ENCODE results near the gene SNAPC5. TPM values are rescaled to one million over a fixed set of nuclear protein-coding genes. Genes with fewer than 3 reads are reported as not detected.

The SNAPC5 gene
- total RNA-seq, 1 experiment from 2014 or later, result 28.3 TPM

DNA sequence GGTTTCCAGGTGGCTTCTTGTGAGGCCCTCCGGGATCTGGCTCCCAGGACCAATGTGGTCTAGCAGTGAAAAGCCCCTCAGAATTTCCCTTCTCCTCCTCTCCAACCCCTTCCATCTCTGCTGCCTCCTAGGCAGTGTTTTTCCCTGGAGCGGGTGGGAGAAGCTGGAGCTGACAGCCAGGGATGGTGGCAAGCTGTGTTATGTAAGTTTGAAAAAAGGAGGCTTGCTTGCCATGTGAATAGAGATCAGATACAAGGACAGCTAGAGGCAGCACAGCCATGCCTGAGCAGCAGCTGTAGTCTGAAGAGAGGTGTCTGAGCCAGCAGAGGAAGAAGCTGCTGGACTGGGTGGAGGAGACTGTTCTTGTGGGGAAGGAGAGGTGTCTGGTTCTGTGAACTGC is 20.6 kb downstream of the SNAPC5 start (continued):
- TF ChIP-seq, protein P1, sequence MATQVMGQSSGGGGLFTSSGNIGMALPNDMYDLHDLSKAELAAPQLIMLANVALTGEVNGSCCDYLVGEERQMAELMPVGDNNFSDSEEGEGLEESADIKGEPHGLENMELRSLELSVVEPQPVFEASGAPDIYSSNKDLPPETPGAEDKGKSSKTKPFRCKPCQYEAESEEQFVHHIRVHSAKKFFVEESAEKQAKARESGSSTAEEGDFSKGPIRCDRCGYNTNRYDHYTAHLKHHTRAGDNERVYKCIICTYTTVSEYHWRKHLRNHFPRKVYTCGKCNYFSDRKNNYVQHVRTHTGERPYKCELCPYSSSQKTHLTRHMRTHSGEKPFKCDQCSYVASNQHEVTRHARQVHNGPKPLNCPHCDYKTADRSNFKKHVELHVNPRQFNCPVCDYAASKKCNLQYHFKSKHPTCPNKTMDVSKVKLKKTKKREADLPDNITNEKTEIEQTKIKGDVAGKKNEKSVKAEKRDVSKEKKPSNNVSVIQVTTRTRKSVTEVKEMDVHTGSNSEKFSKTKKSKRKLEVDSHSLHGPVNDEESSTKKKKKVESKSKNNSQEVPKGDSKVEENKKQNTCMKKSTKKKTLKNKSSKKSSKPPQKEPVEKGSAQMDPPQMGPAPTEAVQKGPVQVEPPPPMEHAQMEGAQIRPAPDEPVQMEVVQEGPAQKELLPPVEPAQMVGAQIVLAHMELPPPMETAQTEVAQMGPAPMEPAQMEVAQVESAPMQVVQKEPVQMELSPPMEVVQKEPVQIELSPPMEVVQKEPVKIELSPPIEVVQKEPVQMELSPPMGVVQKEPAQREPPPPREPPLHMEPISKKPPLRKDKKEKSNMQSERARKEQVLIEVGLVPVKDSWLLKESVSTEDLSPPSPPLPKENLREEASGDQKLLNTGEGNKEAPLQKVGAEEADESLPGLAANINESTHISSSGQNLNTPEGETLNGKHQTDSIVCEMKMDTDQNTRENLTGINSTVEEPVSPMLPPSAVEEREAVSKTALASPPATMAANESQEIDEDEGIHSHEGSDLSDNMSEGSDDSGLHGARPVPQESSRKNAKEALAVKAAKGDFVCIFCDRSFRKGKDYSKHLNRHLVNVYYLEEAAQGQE (IDR thresholded peaks at IDR 0.05; ENCODE audit: low read depth), result no peak
- no peak for TF ChIP-seq CBX3 (IDR thresholded peaks at IDR 0.05; ENCODE audit: low read depth)
- no peak for TF ChIP-seq RAD21 (IDR thresholded peaks at IDR 0.05; ENCODE audit: low read depth)

DNA sequence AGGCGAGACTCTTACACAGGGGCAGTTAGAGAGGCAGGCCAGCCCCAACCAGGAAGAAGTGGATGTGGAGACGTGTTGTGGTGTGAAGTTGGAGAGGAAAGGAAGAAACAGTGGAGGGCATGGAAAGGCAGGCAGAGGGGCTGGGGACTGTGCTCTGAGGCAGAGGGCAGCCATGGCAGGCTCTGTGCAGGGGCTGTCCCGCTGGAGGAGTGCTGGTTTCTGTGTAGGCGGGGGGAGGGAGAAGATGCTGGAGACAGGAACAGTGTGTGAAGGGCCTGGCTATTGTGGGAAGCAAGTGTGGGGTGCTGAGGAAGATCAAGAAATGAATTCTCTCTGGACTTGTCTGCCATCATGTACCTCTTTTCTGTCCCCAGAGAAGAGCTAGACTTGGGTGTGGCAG is 21.0 kb downstream of the SNAPC5 start:
- H3K4me3 ChIP-seq (replicated peaks in 1 of 2; ENCODE audit: low read depth in 1 of 2, low read length in 2 of 2), result no peak overlapping the region
- RAD21 ChIA-PET (ENCODE audit: low non-redundant PET in 1 of 2, low total read pairs in 2 of 2, uncharacterized antibody in 2 of 2, unreplicated experiment in 2 of 2), result no interaction called here
- no TSS peak for BruUV-seq (replicated peaks)
- DNase-seq (ENCODE audit: low read depth, low spot score) (no peak), ATAC-seq (no peak)
- TF ChIP-seq, protein P2, sequence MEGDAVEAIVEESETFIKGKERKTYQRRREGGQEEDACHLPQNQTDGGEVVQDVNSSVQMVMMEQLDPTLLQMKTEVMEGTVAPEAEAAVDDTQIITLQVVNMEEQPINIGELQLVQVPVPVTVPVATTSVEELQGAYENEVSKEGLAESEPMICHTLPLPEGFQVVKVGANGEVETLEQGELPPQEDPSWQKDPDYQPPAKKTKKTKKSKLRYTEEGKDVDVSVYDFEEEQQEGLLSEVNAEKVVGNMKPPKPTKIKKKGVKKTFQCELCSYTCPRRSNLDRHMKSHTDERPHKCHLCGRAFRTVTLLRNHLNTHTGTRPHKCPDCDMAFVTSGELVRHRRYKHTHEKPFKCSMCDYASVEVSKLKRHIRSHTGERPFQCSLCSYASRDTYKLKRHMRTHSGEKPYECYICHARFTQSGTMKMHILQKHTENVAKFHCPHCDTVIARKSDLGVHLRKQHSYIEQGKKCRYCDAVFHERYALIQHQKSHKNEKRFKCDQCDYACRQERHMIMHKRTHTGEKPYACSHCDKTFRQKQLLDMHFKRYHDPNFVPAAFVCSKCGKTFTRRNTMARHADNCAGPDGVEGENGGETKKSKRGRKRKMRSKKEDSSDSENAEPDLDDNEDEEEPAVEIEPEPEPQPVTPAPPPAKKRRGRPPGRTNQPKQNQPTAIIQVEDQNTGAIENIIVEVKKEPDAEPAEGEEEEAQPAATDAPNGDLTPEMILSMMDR (IDR thresholded peaks at IDR 0.05 in 2 of 3, conservative IDR thresholded peaks at IDR 0.05 in 1 of 3; ENCODE audit: borderline replicate concordance in 1 of 3, insufficient read depth in 1 of 3, low read depth in 2 of 3, low read length in 2 of 3), result no peak
- TF ChIP-seq RAD21 (IDR thresholded peaks at IDR 0.05; ENCODE audit: low read depth), result no peak
- TF ChIP-seq EZH2 (IDR thresholded peaks at IDR 0.05), result no peak
- no peak for TF ChIP-seq SIN3A (IDR thresholded peaks at IDR 0.05; ENCODE audit: low read depth)
- no peak for TF ChIP-seq EZH2phosphoT487 (IDR thresholded peaks at IDR 0.05; ENCODE audit: borderline replicate concordance)
- TF ChIP-seq SP1 (IDR thresholded peaks at IDR 0.05; ENCODE audit: low read depth), result no peak
- TF ChIP-seq YY1 (IDR thresholded peaks at IDR 0.05; ENCODE audit: extremely low read depth, insufficient replicate concordance, low read depth, low read length), result no peak
- TF ChIP-seq FOSL1 (IDR thresholded peaks at IDR 0.05; ENCODE audit: low read depth), result no peak
- no peak for TF ChIP-seq JUND (IDR thresholded peaks at IDR 0.05)
- no peak for TF ChIP-seq SRF (IDR thresholded peaks at IDR 0.05; ENCODE audit: low read depth)
- no peak for TF ChIP-seq POLR2AphosphoS5 (IDR thresholded peaks at IDR 0.05; ENCODE audit: low read depth, low read length)
- TF ChIP-seq CBX3 (IDR thresholded peaks at IDR 0.05; ENCODE audit: low read depth), result no peak
- POLR2A ChIA-PET, result no interaction called here
- no peaks in the 10 kb centered on the region for H3K79me2 ChIP-seq (ENCODE audit: insufficient read depth, low read length)
- H3K4me1 ChIP-seq (ENCODE audit: control insufficient read depth in 1 of 2, insufficient read depth in 2 of 2, low read length in 2 of 2), result peaks cover 26 to 39% of the 10 kb centered on the region in 2 experiments
- H4K20me1 ChIP-seq (ENCODE audit: insufficient read depth), result no peaks in the 10 kb centered on the region
- no peaks in the 10 kb centered on the region for H3K9me3 ChIP-seq (ENCODE audit: control insufficient read depth in 1 of 2, insufficient read depth in 1 of 2, low read depth in 1 of 2, low read length in 2 of 2)
- H2AFZ ChIP-seq (ENCODE audit: low read depth, low read length, poor library complexity, severe bottlenecking), result no peak overlapping the region
- H3K9me2 ChIP-seq (ENCODE audit: insufficient read depth), result no peaks in the 10 kb centered on the region
- intact Hi-C loops (cut with micrococcal nuclease), result no loop called here
- H3K36me3 ChIP-seq (ENCODE audit: control insufficient read depth in 1 of 2, insufficient read depth in 2 of 2, low read length in 2 of 2), result no peaks in the 10 kb centered on the region
- no peak overlapping the region for H3K4me2 ChIP-seq (ENCODE audit: low read length)
- CTCF ChIA-PET, result no interaction called here
- no peaks in the 10 kb centered on the region for H3K27me3 ChIP-seq (ENCODE audit: insufficient read depth, low read length)
- no peak overlapping the region for H3K9ac ChIP-seq (ENCODE audit: low read length)
- no peak overlapping the region for H3K27ac ChIP-seq (ENCODE audit: low read depth, low read length)
